ENCODE measurements around the gene ZMYND8.
"Not testable (repeated sequence)": the region's sequence is repeated elsewhere in the genome, so short reads cannot be mapped to it uniquely, and the experiment has no call there.

ZMYND8 gene

GRCh38 chr20:47245166-47245565 lies 111.3 kb downstream of the ZMYND8 start:
- not testable (repeated sequence) for DNase-seq (ENCODE audit: low read depth)

DNA sequence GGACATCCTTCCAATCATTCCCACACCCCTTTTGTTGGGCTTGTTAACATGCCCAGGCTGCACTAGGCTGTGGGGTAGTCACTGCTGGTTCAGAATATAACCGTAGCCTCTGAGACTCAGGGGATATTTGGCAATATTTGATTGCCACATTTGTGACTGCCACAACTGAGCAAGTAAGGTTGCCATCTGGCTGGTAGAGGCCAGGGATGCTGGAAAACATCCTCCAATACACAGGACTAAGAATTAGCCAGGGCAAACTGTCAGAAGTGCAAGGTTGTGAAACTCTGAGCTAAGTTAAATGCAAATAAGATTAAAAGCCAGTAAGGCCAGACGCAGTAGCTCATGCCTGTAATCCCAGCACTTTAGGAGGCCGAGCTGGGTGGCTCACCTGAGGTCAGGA lies 112.0 kb downstream of the ZMYND8 start:
- no peak for DNase-seq (ENCODE audit: low read depth)

DNA sequence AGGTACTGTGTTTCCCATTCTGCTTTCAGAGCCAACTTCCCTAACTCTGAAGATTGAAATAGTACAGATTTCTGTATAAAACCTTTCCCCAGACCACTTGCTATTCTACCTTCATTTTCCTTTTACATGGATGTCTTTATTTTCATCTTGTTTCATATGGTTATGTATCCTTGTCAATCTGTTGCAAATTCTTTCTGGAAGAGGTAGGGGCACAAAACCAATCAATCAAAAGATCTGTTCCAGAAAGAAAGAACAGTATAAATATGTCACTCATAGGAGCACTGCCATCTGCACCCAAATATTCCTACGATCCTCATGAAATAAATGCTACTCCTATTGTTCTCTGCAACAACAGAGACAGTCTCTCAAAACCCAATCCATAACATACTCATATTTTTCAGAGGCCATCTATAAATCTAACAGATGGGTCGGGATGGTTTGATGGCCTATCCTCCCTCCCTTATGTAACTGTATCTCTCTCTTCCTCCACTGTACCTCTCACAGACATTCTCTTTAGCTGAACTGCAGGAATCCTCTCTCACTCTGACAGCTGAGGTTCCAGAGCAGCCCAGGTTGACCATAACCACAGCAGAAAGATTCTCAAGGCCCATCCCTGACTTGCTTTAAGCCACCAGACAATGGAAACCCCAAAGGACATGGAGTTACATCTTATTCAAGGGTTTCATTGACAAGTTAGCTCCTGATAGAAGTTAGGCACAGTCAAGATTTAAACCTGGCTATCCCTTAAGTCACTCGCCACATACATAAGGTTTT lies 112.8 kb downstream of the ZMYND8 start:
- DNase-seq (ENCODE audit: low read depth) = no peak

DNA sequence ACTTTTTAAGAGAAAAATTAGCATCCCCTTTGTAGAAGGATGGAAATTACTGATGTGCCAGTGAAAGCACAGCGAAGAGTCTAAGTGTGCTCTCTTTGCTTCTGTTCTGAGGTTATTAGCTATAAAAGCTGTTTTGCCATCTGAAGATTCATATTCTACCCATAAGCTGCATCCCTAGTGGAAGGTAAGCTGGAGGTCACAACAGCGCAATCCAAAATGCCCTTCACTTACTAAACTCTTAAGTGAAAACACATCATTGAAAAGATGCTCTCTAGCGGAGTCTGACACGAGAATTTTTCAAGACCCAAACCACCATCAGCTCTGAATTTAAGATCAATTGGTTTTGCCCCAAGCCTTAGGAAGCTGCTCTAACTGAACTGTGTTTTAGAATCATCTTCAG lies 113.5 kb downstream of the ZMYND8 start:
- DNase-seq (ENCODE audit: low read depth) = no peak

DNA sequence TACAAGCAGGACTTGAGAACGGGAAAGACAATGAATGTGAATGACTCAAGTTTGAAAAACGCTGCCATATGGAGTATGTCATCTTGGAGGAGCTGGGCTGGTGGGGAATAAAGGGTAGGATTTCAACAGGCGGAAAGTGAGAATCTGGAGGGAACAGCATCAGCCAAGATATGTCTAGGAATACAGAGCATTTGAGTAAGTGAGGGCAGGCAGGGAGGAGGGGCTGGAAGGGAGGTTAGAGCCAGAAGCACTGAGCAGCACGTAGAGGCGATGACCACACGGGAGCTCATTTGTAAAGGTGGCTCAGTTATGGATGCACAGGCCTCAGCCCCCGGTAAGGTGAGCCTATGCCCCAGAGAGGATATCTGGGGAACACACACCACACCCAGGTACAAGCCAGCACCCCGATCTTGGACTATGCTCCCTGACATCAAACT lies 115.1 kb downstream of the ZMYND8 start:
- peak; percentile 78 for DNase-seq (ENCODE audit: low read depth)

- DNase-seq (ENCODE audit: low read depth) = not testable (repeated sequence)
Observed at GRCh38 chr20:47240096-47240495, 116.4 kb downstream of the ZMYND8 start.

DNA sequence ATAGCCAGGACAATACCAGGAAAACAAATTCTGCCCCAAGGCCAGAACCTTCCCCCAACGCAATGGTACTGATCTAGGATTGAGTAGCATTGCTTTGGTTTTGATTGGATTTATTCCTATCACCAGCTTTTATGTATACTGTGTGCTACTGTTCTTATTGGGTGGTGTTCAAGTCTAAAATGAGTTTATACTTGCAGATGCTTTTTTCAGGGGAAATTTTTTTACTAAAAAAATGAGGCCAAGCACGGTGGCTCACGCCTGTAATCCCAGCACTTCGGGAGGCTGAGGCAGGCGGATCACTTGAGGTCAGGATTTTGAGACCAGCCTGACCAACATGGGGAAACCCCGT lies 116.8 kb downstream of the ZMYND8 start:
- no peak for DNase-seq (ENCODE audit: low read depth)

- DNase-seq (ENCODE audit: low read depth) = no peak
Observed at GRCh38 chr20:47238780-47239718, 117.5 kb downstream of the ZMYND8 start.

DNA sequence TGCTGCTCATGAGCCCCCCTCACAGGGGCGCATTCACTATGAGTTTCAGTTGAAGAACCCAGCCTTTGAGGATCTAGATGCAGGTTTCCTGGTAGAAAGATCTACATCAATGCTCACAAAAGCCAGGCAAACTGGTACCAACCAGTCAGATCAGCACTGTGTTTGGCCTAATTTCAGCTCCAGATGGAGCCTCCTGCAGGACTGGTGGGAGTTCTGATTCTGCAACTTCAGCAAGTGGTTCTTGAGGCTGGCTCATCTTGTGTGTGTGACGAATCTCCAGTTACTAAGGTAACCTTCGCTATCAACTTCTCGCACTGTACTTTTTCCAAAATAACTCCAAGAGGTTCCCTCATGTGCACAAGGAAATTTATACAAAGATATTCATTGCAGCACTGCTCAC lies 118.8 kb downstream of the ZMYND8 start:
- DNase-seq (ENCODE audit: low read depth) = no peak

GRCh38 chr20:47236639-47236900 lies 119.9 kb downstream of the ZMYND8 start:
- no peak for DNase-seq (ENCODE audit: low read depth)

DNA sequence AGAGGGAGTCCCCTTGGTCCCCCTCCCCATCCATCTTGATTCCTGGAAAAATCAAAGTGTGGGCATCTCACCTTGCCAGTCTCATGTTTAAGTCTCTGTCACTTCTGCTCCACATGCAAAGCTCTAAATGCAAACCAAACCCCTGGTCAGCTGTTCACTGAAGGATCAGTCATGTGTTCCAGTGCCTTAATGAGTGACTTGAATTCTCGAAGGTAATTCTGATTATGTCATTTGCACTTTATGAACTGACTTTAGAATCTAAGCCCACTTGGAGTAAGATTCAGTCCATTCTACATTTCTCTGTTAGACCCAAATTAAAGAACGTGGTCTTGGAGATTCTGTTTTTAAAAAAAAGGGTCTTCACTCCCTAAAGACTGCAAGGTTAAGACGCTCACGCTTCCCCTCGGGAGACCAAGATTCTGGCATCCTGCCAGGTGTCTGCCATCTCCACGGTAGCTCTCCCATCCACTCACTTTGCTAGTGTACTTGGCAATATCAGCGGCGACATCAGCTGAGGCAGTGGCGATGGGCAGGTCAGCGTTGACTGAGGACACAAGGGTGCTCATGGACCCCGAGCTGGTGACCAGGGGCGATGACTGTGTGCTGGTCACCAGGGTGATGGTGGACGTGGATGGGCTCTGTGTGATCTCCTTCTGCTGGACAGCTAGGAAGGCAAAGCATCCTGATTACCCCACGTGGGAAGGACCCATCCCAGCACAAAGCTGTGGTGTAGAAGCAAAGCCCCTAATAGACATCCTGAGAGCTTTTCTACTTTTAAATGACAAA lies 120.5 kb downstream of the ZMYND8 start:
- no peak for DNase-seq (ENCODE audit: low read depth)

DNA sequence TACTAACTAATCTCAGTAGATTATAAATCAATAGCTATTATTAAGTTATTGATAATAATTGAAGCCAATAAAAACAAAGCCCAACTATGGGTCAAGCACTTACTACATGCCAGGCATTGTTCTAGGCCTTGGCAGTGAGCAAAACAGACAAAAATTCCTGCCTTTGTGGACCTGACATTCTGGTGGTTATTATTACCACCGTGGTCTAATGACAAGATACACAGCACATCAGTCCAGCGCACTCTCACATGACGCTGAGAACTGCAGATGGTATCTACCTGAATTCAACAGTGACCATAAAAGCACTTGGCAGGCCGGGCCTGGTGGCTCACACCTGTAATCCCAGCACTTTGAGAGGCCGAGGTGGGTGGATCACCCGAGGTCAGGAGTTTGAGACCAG lies 121.4 kb downstream of the ZMYND8 start:
- peak; percentile 15 for DNase-seq (ENCODE audit: low read depth)

DNA sequence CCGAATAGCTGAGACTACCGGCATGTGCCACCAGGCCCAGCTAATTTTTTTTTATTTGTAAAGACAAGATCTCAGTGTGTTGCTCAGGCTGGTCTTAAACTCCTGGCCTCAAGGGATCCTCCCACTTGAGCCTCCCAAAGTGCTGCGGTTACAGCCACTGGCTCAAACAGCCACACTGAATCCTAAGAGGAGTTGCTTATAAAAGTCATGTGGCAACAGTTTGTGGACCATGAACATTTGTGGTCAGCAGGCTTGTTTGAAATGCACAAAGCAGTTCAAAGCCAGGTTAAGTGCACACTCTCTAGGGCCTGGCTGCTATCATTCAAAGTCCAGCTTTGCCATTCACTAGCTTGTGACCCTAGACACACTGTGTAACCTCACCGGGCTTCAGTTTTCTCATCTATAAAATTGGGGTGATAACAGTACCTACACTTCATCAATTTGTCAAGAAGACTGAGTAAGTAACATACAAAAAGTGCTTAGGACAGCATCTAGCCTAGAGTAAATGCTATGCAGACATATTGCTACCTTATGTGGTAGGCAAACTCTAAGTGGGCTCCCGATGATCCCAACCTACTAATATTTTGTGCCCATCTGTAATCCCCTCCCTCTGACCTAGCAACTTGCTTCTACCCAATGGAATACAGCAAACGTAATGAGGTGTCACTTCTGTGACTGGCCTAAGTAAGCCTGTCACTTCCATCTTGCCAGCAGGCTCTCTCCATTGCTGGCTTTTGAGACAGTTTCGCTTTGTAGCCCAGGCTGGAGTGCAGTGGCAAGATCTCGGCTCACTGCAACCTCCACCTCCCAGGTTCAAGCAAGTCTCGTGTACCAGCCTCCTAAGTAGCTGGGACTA lies 122.9 kb downstream of the ZMYND8 start:
- DNase-seq (ENCODE audit: low read depth) = peak; percentile 79

GRCh38 chr20:47232518-47232917 lies 124.0 kb downstream of the ZMYND8 start:
- DNase-seq (ENCODE audit: low read depth) = no peak

- DNase-seq (ENCODE audit: low read depth) = peak; percentile 94
Observed at GRCh38 chr20:47231382-47232039, 125.0 kb downstream of the ZMYND8 start.

DNA sequence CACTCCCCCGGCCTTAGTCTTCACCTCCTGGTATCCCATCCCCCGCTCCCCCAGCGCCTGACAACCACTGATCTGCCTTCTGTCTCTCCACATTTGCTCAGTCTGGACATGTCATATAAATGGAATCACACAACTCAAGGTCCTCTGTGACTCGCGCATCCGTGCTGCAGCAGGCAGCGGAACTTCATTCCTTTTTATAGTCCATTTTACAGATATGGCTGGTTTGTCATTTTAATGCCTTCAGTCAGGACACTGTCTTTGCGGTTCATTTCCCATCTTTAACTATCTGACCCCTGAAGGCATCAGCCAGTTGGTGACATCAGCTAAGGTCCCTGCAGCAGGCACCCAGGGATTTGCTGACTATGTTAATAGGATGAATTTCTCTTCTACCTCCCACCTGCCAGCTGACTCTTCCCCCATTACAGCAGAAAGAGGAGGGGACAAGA lies 125.7 kb downstream of the ZMYND8 start:
- DNase-seq (ENCODE audit: low read depth) = peak; percentile 82

- no peak for DNase-seq (ENCODE audit: low read depth)
Observed at GRCh38 chr20:47228654-47229053, 127.8 kb downstream of the ZMYND8 start.

DNA sequence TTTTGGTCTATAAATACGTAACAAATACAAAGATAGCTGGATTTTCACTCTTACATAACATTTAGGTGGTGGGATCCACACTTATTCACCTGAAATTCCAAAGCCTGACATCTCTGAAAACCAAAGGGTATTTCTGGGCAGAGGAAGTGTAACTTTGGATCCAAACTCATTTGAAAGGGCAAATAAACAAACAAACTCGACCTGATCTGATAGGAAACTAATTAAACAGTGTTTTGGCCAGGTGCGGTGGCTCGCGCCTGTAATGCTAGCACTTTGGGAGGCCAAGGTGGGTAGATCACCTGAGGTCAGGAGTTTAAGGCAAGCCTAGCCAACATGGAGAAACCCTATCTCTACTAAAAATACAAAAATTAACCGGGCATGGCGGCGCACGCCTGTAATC lies 128.9 kb downstream of the ZMYND8 start:
- DNase-seq (ENCODE audit: low read depth) = no peak

DNA sequence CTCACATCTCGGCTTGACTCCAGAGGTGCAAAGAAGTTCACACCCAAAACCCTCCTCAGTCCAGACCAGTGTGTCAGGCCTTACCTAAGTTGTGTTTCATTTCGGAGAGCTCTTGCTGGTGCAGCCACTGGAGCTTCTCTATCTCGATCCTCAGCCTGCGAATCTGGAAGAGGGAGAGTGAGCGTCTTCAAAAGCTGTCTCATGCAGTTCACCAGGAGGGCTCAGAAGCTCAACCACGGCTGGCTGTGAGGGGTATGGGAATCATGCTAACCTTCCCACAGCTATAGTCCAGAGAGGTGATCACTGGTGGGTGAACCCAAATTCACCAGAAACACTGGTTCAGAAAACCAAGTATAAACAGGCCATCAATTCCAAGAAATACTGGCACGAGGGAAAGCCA lies 129.4 kb downstream of the ZMYND8 start:
- DNase-seq (ENCODE audit: low read depth) = no peak

GRCh38 chr20:47225458-47225857 lies 131.0 kb downstream of the ZMYND8 start:
- no peak for DNase-seq (ENCODE audit: low read depth)

DNA sequence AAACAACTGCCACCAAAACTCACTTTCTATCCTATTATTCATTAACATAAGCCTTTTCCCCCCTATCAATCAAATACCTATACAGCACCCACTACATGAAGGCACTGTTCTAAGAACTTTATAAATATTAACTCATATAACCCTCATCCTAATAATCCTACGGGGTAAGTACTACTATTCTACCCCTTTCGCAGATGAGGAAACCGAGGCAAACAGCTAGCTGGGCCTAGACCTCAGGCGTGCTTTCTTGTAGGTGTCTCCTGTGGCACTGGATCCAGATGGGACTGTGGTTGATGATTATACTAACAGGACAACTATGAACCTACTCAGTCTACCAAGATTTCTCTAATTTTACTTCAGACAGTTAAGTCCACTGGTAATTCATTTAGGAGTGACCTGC lies 131.6 kb downstream of the ZMYND8 start:
- DNase-seq (ENCODE audit: low read depth) = no peak

All from EH (cell line).